Measurements from ENCODE around the gene SLC30A7. TPM values are rescaled to one million over a fixed set of nuclear protein-coding genes. Genes with fewer than 3 reads are reported as not detected.

Gene SLC30A7
- total RNA-seq, 1 donor from 2014 or later, result 56.6 TPM

GRCh38 chr1:101005183-101005582 is 109.3 kb downstream of the SLC30A7 start:
- Histone ChIP-seq H3K36me3 (ENCODE audit: insufficient read depth, low read length) (peaks cover 8% of the 10 kb centered on the region), H3K4me3 (ENCODE audit: insufficient read depth, low read depth, low read length) (no peak overlapping the region), H4K20me1 (ENCODE audit: insufficient read depth, low read length) (no peaks in the 10 kb centered on the region), H3K4me1 (ENCODE audit: insufficient read depth, low read length) (no peaks in the 10 kb centered on the region), H2AFZ (ENCODE audit: low read depth, low read length) (no peak overlapping the region), H3K9ac (ENCODE audit: low read length) (no peak overlapping the region), H3K4me2 (ENCODE audit: low read length) (no peak overlapping the region), H3K9me3 (ENCODE audit: insufficient read depth, low read depth, low read length) (no peaks in the 10 kb centered on the region), H3K27ac (ENCODE audit: low read depth, low read length) (no peak overlapping the region), H3K27me3 (ENCODE audit: insufficient read depth, low read length) (no peaks in the 10 kb centered on the region), H3K79me2 (ENCODE audit: insufficient read depth, low read length) (no peaks in the 10 kb centered on the region)
- no peak for FAIRE-seq
- TF ChIP-seq CTCF (IDR thresholded peaks at IDR 0.05; ENCODE audit: insufficient read depth, low read depth, low read length), result no peak
- TF ChIP-seq EZH2 (IDR thresholded peaks at IDR 0.05; ENCODE audit: insufficient read depth, low read length), result no peak
- Mint-ChIP-seq H3K4me3 (ENCODE audit: unreplicated experiment) (no peak overlapping the region), H3K27ac (ENCODE audit: unreplicated experiment) (no peak overlapping the region), H3K9me3 (ENCODE audit: unreplicated experiment) (no peaks in the 10 kb centered on the region), H3K4me1 (ENCODE audit: low read depth, unreplicated experiment) (peaks cover 10% of the 10 kb centered on the region), H3K27me3 (ENCODE audit: low read depth, unreplicated experiment) (no peaks in the 10 kb centered on the region), H3K36me3 (ENCODE audit: low read depth, unreplicated experiment) (peaks cover 6% of the 10 kb centered on the region)
- DNase-seq (ENCODE audit: low read depth), result no peak

- H3K27me3 ChIP-seq (ENCODE audit: insufficient read depth, low read length), result no peaks in the 10 kb centered on the region
- no peak for TF ChIP-seq CTCF (IDR thresholded peaks at IDR 0.05; ENCODE audit: insufficient read depth, low read depth, low read length)
- TF ChIP-seq EZH2 (IDR thresholded peaks at IDR 0.05; ENCODE audit: insufficient read depth, low read length), result no peak
- peaks cover 5% of the 10 kb centered on the region for H3K36me3 Mint-ChIP-seq (ENCODE audit: low read depth, unreplicated experiment)
- no peak overlapping the region for H2AFZ ChIP-seq (ENCODE audit: low read depth, low read length)
- H3K9me3 Mint-ChIP-seq (ENCODE audit: unreplicated experiment), result no peaks in the 10 kb centered on the region
- H3K4me2 ChIP-seq (ENCODE audit: low read length), result no peak overlapping the region
- H3K9ac ChIP-seq (ENCODE audit: low read length), result no peak overlapping the region
- no peaks in the 10 kb centered on the region for H3K9me3 ChIP-seq (ENCODE audit: insufficient read depth, low read depth, low read length)
- no peaks in the 10 kb centered on the region for H3K27me3 Mint-ChIP-seq (ENCODE audit: low read depth, unreplicated experiment)
- FAIRE-seq (no peak), DNase-seq (ENCODE audit: low read depth) (no peak)
- peaks cover 7% of the 10 kb centered on the region for H3K36me3 ChIP-seq (ENCODE audit: insufficient read depth, low read length)
- no peak overlapping the region for H3K27ac Mint-ChIP-seq (ENCODE audit: unreplicated experiment)
- H3K4me3 ChIP-seq (ENCODE audit: insufficient read depth, low read depth, low read length), result no peak overlapping the region
- peaks cover 10% of the 10 kb centered on the region for H3K4me1 Mint-ChIP-seq (ENCODE audit: low read depth, unreplicated experiment)
- H3K79me2 ChIP-seq (ENCODE audit: insufficient read depth, low read length), result no peaks in the 10 kb centered on the region
- no peaks in the 10 kb centered on the region for H3K4me1 ChIP-seq (ENCODE audit: insufficient read depth, low read length)
- no peak overlapping the region for H3K27ac ChIP-seq (ENCODE audit: low read depth, low read length)
- H4K20me1 ChIP-seq (ENCODE audit: insufficient read depth, low read length), result no peaks in the 10 kb centered on the region
- no peak overlapping the region for H3K4me3 Mint-ChIP-seq (ENCODE audit: unreplicated experiment)
These were observed 110.0 kb downstream of the SLC30A7 start for GRCh38 chr1:101005871-101006270.

- Histone ChIP-seq H3K4me2 (ENCODE audit: low read length) (no peak overlapping the region), H3K4me1 (ENCODE audit: insufficient read depth, low read length) (no peaks in the 10 kb centered on the region), H3K9ac (ENCODE audit: low read length) (no peak overlapping the region), H3K27ac (ENCODE audit: low read depth, low read length) (no peak overlapping the region), H3K36me3 (ENCODE audit: insufficient read depth, low read length) (no peaks in the 10 kb centered on the region), H2AFZ (ENCODE audit: low read depth, low read length) (no peak overlapping the region), H3K9me3 (ENCODE audit: insufficient read depth, low read depth, low read length) (no peaks in the 10 kb centered on the region), H4K20me1 (ENCODE audit: insufficient read depth, low read length) (no peaks in the 10 kb centered on the region), H3K79me2 (ENCODE audit: insufficient read depth, low read length) (no peaks in the 10 kb centered on the region), H3K27me3 (ENCODE audit: insufficient read depth, low read length) (no peaks in the 10 kb centered on the region), H3K4me3 (ENCODE audit: insufficient read depth, low read depth, low read length) (no peak overlapping the region)
- Mint-ChIP-seq H3K4me3 (ENCODE audit: unreplicated experiment) (no peak overlapping the region), H3K36me3 (ENCODE audit: low read depth, unreplicated experiment) (peaks cover 5% of the 10 kb centered on the region), H3K9me3 (ENCODE audit: unreplicated experiment) (no peaks in the 10 kb centered on the region), H3K27me3 (ENCODE audit: low read depth, unreplicated experiment) (no peaks in the 10 kb centered on the region), H3K4me1 (ENCODE audit: low read depth, unreplicated experiment) (peaks cover 10% of the 10 kb centered on the region), H3K27ac (ENCODE audit: unreplicated experiment) (no peak overlapping the region)
- DNase-seq (ENCODE audit: low read depth) (no peak), FAIRE-seq (no peak)
- TF ChIP-seq CTCF (IDR thresholded peaks at IDR 0.05; ENCODE audit: insufficient read depth, low read depth, low read length) (no peak), EZH2 (IDR thresholded peaks at IDR 0.05; ENCODE audit: insufficient read depth, low read length) (no peak)
These were observed 110.7 kb downstream of the SLC30A7 start for GRCh38 chr1:101006553-101006952.
